HG03135 (cell line): Measurements from ENCODE around the gene LIN7A.
"Not testable (repeated sequence)": the region's sequence is repeated elsewhere in the genome, so short reads cannot be mapped to it uniquely, and the experiment has no call there.

Experiments
- ATAC-seq: cut with Tn5 transposase; IDR thresholded peaks from one replicate; pipeline ENCODE4 v1.9.1; 2021; ENCODE audit warnings: mild to moderate bottlenecking, moderate library complexity; ENCODE audit not compliant: unreplicated experiment

The LIN7A gene

DNA sequence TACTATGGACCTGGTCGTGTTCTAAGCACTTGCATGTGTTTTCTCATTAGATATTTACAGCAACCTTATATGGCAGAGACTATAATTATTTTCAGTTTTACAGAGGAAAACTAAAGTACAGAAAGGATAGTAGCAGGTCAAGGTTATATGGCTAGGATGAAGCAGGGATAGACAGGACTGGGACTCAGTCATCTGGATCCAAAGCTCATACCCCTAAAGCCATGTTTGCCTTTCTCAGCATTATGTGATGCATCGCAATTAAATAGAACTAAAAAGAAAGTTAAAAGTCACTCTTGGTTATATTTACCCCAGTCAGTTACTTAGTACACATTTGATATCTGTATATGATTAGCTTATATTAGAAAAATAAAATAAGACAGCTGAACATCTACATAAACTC lies 13.3 kb downstream of the LIN7A start:
- no peak for ATAC-seq

DNA sequence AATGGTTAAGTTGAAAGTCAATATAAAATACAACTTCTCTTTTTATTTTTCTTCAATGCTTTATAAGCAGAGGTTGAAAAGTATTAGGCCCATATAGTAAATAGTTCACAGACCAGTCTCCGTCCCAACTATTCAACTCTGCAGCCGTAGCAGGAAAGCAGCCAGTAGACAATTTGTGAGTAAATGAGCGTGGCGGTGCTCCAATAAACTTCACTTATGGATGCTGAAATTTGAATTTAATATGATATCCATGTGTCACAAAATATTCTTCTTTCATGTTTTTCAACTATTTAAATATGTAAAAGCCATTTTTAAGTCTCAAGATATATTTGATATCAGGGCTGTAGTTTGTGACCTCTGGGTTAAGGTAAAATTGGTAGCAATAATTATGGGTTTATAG lies 17.7 kb downstream of the LIN7A start:
- ATAC-seq, result no peak

DNA sequence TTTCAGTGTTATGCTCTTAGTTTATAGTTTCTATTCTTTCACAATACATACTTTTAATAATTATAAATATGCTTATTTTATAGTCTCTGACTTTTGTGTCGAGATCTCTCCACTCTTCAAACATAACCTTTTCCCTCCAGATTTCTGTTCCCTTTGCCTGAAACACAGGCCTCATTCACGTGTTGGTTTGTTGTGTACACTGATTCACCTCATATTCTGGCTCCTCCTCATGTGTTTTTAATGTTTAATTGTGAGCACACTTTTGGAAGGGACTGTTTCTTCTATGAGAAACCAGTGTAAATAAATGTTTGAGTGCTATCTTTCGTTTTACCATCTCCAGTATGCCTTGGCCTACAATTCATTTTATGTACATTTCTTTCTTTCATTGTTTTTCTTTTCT lies 20.1 kb downstream of the LIN7A start:
- ATAC-seq, result no peak

DNA sequence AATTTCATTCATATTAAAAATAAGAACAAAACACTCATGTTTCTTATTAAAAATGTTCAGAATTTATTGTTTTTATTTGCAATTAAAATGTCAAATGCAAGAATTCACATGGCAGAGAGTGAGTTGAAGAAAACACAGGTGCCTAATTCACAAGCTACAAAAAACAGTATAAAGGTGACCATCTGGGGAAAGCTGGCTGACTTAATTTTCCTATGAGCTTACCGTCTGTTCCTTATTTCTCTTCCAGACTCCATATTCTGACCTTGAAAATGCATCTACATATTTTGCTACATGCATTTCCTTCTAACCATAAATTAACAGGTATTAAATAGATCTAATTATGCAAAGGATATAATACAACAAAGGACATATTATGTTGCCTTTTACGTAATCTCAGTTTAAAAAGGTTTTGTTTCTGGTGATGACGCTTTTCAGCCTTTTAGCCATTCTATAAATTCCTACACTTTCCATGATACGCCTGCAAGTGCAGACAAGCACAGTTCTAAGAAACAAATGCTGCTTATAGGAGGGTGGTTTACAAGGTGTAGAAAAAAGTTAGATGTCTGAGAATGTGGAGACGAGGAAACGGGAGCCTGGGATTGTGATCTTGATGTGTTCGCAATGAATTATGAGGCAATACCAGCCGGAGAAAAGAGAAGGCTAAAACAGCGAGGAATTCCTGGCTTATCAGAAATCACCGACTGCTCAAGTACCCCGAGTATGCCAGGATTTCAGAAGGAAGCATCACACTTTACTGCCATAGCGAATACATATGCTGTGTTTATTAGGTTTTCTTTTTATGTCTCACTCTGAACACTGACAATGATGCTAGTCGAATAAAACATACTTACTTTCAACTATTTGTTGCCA lies 24.6 kb downstream of the LIN7A start:
- no peak for ATAC-seq

DNA sequence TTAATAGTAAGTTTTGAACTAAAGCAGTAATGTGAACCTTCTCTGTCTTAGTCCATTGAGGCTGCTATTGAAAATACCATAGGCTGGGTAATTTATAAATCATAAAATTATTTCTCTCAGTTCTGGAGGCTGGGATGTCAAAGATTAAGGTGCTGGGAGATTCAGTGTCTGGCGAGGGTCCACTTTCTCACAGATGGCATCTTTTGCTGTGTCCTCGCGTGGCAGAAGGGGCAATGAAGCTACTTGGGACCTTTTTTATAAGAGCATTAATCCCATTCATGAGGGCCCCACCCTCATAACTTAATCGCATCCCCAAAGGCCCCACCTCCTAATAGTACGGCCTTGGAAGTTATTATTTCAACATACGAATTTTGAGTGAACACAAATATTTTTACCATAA lies 28.4 kb downstream of the LIN7A start:
- ATAC-seq, result no peak

DNA sequence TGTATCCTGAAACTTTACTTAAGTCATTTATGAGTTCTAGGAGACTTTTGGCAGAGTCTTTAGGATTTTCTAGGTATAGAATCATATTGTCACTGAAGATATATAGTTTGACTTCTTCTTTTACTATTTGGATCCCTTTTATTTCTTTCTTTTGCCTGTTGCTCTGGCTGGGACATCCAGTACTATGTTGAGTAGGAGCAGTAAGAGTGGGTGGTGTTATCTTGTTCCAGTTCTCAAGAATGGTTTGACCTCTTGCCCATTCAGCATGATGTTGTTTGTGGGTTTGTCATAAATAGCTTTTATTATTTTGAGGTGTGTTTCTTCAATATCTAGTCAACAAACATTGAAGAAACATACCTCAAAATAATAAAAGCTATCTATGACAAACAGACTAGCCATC lies 35.0 kb downstream of the LIN7A start:
- no peak for ATAC-seq

DNA sequence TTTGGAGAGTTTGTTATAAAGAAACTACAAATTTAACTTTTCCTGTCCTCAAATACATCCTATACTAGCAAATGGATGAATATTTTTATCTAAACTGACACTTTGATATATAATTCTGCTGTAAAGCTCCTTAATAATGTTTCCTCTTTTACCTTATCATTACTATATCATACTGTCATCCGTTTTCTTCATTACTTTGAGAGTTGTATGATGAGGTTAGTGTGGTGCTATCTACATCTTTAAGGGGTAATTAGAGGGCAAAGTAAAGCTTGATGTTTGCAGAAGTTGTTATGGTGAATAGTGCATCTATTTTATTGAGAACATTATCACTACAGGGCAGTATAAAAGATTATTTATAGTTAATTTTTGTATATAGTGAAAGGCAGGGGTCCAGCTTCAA lies 36.1 kb downstream of the LIN7A start:
- ATAC-seq, result no peak

DNA sequence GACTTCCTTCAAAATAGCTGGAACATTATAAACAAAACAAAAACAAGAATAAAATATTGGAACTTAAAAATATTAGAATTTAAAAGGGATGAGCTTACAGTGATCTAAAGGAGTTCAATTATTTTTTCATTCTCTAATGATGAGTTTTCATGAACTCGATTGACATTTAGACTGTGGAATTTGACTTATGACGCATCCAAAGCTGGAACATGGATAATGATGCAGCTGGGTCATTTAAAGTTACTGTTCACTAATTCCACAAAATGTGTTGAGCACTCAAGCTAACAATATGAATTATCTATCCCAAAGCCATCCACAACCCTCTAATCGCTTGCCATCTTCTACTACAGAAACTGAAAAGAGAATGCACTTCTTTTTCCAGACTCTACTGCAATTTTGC lies 42.5 kb downstream of the LIN7A start:
- ATAC-seq, result no peak

DNA sequence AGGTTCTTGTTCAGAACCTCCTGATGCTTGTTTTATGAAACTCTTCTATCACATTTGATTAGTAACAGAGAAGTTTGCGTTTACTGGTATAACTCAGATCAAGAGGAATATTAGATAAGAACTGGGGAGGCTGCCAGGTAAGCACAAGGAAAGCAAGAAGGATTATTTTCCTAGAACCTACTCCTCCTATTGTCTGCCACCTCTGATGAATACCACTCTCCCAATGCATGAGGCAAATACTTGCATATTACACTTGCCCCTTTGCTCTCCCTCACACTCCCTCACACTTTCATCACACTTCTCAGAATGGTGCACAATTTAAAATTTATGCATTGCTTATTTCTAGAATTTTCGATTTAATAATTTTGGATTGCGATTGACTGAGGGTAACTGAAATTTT lies 43.6 kb downstream of the LIN7A start:
- no peak for ATAC-seq

DNA sequence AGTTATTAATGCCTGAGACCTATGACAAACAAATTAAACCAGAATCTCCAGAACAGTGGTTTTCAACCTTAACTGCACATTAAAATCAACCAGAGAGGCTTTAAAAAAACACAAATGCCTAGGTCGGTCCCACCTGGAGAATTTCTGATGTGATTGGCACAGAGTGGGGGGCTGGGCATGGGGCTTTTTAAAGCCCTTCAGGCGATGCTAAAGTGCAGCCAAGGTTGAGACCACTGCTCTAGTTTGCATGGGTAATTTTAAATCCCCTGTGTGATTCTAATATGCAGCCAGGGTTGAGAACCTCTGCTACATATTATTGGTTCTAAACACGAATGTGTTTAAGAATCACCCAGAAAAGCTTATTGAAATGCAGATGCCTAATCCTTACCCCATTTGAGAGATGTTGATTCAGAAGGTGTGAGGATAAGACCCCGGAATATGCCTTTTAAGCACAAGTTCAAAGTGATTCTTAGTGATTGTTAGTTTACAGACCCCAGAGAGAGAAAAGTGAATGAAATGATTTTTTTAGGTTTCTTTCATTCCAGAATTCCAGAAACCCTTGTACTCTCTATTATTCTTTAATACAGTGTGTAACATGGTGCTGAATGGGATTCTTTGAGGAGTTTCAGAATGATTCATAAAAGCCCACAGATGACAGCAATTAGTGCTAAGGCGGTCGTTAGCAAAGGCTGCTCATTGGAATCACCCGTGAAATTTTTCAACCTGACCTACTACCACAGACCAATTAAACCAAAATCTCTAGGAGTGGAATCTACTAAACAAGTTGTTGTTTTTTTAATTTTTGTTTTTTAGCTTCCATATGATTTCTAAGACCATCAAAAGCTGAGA lies 44.9 kb downstream of the LIN7A start:
- no peak for ATAC-seq

DNA sequence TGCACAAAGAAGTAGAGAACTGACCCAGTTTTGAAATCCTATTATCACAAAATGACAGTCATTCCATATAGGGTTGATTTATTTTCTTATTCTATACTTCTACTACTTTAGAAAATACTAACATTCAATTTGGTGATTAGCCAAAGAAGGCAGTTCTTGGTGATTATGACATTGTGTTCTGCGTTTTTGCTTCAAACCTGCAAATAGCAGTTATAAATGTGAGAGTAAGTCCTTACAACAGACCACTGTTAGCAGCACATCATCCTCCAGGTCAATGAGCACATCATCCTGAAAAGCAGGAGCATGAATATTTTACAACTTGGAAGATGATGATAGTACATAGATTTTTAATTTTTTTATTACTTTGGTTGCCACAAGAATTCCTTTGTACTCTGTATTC lies 53.1 kb downstream of the LIN7A start:
- ATAC-seq, result no peak

DNA sequence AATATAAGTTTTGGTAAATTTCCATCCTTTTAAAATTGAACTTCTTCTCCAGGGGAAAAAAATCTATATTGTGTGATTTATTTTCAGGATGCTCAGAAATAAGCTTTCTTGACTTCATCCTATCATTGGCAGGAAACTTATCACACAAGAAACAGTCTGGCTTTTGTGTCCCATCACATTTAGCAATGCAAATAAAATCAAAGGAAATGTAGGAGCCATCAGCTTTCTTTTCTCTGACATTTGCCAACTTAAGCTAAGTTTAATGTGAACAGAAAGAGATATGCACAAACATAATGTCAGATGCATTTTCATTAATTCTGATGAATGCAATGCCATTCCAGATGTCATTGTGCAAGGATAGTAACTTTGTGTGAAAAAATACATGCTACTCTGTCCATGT lies 56.6 kb downstream of the LIN7A start:
- ATAC-seq, result no peak

DNA sequence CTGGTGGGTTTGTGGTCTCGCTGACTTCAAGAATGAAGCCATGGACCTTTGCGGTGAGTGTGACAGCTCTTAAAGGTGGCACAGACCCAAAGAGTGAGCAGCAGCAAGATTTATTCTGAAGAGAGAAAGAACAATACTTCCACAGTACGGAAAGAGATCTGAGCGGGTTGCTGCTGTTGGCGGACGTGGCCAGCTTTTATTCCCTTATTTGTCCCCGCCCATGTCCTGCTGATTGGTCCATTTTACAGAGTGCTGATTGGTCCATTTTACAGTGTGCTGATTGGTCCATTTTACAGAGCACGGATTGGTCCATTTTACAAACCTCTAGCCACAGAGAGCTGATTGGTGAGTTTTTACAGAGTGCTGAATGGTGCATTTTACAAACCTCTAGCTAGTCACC lies 59.3 kb downstream of the LIN7A start:
- not testable (repeated sequence) for ATAC-seq

DNA sequence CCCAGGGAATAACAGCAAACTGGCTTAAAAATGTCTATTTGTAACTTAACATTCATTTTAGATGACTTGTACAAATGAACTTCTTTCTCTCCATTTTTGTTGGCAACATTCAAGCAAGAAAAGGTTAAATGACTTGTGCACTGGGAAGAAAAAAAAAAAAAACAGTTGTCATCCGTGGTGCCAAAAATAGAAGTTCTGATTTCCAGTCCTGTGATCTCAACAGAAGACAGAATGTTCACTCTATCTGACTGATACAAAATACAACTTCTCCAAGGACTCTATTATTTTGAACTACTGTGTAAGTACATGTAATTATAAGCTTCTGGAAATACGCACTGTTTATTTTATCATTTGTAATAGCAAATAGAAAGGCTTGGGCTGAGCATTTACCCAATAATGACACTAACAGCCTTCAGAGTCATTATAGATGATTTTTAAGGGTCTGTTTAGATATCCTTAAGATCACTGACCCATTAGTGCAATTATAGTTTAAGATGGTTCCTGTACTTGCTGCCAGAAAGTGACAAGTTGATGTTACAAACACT lies 59.9 kb downstream of the LIN7A start:
- no peak for ATAC-seq

DNA sequence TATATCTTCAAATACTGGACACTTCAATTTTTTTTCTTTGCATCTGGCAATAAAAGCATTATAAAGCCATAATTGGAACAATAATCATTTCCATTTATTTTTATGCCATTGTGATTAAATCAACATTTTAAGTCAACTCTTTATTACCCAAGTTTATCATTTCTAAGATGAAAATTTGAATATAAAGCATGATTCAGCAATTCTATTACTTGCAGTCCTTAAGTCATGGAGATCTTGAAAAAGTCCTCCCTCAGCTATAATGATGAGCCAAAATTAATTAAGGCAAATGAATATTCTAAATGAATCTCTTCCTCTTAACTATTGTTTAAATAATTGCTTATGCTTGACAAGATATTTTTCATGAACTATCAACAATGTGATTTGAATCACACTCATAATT lies 65.7 kb downstream of the LIN7A start:
- no peak for ATAC-seq

DNA sequence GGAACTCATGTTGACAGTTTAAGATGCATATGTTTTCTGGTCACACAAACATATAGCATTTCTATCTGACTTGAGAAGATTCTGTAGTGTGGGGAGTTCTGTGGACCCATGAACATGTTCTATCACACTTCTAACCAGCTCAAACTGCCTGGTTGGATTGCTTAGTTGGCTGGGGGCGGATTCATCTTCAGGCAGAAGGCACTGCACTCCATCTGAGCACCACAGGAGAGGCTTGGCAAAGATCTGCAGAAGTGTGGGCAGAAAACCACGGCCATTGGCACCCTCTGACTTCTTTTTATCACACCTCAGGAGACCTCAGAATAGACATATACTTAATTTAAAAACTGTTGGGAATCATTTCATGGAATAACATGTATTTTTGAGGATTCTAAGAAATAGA lies 68.5 kb downstream of the LIN7A start:
- no peak for ATAC-seq

DNA sequence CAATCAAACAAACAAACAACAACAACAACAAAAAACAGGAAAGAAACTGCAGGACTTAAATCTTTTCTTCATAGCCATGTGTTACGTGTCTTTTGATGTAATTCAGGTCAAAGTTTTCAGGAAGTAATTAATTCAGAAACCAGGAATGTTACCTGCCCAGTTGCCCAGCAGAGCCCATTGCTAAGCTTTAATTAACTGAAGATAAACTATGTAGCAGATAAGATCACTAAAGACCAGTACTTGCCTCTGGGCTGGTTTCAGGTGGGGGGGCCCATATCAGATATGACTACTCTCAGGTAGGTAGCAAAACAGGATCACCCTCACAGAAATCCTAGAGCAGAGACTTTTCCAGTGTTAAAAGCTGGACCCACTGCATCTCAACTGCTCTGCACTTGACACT lies 69.2 kb downstream of the LIN7A start:
- no peak for ATAC-seq

DNA sequence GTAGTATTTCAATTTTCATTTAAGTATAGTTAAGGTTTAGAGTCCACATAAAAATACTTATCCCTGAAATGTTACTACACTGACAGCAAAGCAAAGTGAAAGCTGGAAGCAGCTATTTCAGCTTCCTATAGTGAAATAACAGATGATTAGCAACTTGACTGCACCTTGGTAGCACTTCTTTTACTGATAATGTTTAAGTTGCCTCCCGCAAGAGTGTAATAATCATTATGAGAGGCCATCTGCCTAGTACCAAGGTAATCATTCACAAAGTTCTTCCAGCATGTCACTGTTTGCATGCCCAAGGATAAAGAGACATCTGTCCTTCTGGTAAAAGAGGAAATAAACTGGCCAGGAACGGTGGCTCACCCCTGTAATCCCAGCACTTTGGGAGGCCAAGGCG lies 69.8 kb downstream of the LIN7A start:
- ATAC-seq, result no peak

DNA sequence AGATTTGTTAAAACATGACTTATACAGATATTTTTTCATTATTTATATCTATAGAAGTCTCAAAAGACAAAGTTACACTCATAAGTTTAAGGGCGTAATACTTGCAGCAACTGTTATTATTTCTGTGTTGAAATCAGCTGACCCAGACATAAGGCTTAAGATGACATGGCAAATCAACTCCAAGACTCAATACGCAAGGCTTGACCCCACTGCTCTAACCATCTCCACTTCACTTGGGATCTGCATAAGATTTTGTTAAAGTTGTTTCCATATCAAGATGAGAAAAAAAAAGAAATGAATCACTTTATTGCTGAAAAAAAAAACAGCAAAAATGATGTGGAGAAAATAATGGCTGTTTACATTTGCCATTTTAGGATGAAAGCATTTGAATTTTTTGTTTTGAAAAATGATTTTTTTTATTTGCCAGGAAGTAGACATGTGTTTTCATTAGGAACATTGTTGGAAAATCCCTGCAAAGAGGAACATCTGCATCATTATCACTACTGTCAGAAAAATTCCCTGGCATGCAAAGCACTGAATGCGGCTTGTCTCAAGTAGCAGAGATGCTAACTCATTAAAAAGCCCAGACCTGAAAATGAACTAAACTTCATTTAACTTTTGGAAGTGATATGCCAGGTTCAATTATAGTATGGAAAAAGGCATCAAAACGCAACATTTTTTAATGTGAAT lies 73.5 kb downstream of the LIN7A start:
- ATAC-seq, result no peak

DNA sequence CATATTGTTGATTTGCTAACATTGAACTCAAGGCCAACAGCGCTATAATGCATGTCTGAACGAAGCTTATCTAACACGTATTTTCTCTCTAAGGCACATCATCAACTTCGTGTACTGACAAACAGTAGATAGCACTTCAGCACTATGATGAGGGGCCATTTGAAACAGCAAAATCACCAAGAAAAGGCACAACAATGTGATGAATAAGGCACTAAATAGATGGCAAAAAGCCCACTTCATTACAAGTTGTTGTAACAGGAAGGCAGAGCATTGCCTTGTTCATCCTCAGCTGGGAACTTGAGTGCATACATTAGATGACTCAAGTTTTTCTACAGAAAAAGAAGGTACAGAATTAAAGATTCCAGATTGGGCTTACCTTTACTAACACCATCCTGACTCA lies 75.2 kb downstream of the LIN7A start:
- ATAC-seq, result no peak

DNA sequence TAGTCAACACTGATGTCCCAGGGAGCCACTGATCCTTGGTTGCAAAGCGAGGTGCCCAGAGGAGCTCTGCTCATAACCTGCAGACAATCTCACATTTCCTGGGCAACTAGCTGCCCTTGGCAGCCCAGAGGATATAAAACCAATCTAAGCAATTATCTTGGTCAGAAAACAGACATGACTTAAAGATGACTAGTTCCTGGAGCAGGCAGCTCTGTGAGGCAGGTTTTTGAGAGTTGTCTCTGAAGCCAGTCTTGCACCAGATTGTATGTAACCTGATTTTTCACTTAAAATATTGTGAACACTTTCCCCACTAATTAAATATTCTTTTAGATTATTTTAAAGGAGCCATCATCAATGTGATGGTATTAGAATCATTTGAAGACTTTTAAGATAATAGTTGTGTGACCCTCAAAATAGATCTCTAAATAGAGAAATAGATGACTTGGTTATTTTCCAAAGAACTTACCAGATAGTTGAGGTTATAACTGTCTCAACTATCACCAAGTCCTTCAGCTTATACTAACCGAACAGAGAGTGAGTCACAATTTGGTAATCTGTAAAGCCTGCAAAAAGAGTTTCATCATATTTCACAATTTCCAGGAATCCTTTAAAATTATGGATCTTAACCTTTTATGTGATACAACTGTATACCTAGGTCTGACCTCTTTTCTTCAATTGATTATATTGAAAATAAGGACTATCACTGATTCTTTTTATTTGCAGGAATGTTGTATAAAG lies 75.9 kb downstream of the LIN7A start:
- no peak for ATAC-seq
